Measurements from ENCODE around the gene CEACAM20. TPM values are rescaled to one million over a fixed set of nuclear protein-coding genes. Genes with fewer than 3 reads are reported as not detected.

CEACAM20 gene
- not detected in 2 replicates for total RNA-seq

GRCh38 chr19:44529536-44529935 is at the start of gene CEACAM20:
CEACAM20 (minus strand) TSS chr19:44529675; CDS start chr19:44529509, 166 bp downstream.

GRCh38 chr19:44499962-44500949 is 29.2 kb downstream of the CEACAM20 start, which contains the start of gene ZNF180:
ZNF180 (minus strand) TSS chr19:44500522; CDS start chr19:44497334, 3,188 bp downstream.

Small RNA genes lying within 50 kb of the gene (small RNA-seq; reads per million reads assigned to genes)
- gene AC243964.1: not detected

Other genes starting within 250 kb of the CEACAM20 start
- gene ZNF235, start 224.7 kb downstream of the CEACAM20 start, total RNA-seq: 5.7 and 7.5 TPM in 2 replicates
- gene ZNF112, start 173.0 kb downstream of the CEACAM20 start, total RNA-seq: 7.9 and 9.1 TPM in 2 replicates
- gene ZNF285, start 128.1 kb downstream of the CEACAM20 start, total RNA-seq: 2.8 and 2.9 TPM in 2 replicates
- gene ZNF229, start 81.2 kb downstream of the CEACAM20 start, total RNA-seq: 17.2 and 20.9 TPM in 2 replicates
- 6.8 and 12.0 TPM in 2 replicates for gene ZNF180, start 29.2 kb downstream of the CEACAM20 start, total RNA-seq
- not detected in 2 replicates for gene IGSF23, start 83.9 kb upstream of the CEACAM20 start, total RNA-seq
- 39.3 and 41.9 TPM in 2 replicates for gene PVR, start 114.2 kb upstream of the CEACAM20 start, total RNA-seq
- 0.49 and 1.3 TPM in 2 replicates for gene CEACAM19, start 141.8 kb upstream of the CEACAM20 start, total RNA-seq
- gene CEACAM16, start 169.5 kb upstream of the CEACAM20 start, total RNA-seq: not detected in 2 replicates
- 10.3 and 16.2 TPM in 2 replicates for gene BCL3, start 219.0 kb upstream of the CEACAM20 start, total RNA-seq
- 0.36 TPM in 1 of 2 replicates, not detected in the other for gene CBLC, start 248.2 kb upstream of the CEACAM20 start, total RNA-seq